ENCODE measurements around the gene INSR.

INSR gene

DNA sequence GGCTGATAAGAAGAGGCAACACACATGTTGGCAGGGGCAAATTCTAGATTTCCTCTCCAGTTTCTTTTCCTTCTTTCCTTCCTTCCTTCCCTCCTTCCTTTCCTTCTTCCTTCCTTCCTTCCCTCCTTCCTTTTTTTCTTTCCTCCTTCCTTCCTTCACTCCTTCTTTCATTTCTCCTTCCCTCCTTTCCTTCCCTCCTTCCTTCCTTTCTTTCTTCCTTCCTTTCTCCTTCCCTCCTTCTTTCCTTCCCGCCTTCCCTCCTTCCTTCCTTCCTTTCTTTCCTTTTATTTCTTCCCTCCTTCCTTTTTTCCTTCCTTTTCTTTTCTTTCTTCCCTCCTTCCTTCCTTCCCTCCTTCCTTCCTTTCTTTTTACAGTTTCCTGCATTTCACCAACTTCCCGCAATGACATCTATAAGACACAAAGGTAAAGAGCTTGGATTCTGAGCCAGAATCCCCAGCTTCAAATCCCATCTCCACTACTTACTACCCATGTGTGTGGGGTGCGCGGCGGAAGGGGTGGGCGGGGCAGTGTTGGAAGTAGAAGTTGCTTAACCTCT is 35.3 kb downstream of the INSR start:
- Histone ChIP-seq H3K36me3 (ENCODE audit: insufficient read depth) (no peaks in the 10 kb centered on the region), H3K4me3 (IDR thresholded peaks at IDR 0.05; ENCODE audit: insufficient read depth, low read depth, low read length) (no peak overlapping the region), H3K27me3 (ENCODE audit: insufficient read depth, low read depth) (no peaks in the 10 kb centered on the region), H3K9ac (no peak overlapping the region), H4K20me1 (ENCODE audit: insufficient read depth) (no peaks in the 10 kb centered on the region; the same call in 1 of the 2 replicates), H2AFZ (ENCODE audit: low read depth) (no peak overlapping the region), H3K27ac (no peak overlapping the region), H3K79me2 (ENCODE audit: insufficient read depth, low read depth) (peaks cover 21% of the 10 kb centered on the region; the same call in 1 of the 2 replicates), H3K4me1 (ENCODE audit: low read depth, poor library complexity, severe bottlenecking) (no peaks in the 10 kb centered on the region), H3K4me2 (no peak overlapping the region)
- TF ChIP-seq CTCF (conservative IDR thresholded peaks at IDR 0.05; ENCODE audit: low read depth, low read length), result no peak

DNA sequence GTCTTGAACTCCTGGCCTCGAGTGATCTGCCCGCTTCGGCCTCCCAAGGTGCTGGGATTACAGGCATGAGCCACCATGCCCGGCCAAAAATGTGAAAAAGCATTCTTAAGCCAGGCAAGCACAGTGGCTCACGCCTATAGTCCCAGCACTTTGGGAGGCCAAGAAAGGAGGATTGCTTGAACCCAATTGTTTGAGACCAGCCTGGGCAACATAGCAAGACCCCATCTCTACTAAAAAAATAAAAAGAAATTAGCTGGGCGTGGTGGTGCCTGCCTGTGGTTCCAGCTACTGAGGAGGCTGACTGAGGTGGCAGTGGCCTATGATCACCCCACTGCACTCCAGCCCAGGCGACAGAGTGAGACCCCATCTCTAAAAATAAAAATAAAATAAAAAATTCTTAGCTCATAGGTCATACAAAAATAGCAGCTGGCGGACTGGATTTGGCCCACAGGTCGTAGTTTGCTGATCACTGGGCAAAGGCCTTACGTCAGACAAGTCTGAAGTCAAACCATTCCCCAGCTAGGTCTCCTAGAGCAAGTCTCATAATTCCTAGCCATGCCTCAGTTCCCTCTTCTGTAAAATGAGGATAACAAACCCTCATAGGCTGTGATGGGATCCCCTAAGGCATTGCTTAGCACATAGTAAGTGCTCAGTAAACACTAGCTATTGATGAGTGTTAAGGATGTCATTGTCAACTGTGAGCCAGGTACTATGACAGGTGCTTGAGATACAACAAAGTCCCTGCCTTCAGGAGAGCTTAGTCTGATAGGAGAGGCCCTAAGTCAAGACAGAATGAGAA is 36.0 kb downstream of the INSR start:
- Histone ChIP-seq H3K4me1 (ENCODE audit: low read depth, poor library complexity, severe bottlenecking) (no peaks in the 10 kb centered on the region), H3K36me3 (ENCODE audit: insufficient read depth) (no peaks in the 10 kb centered on the region), H3K4me3 (IDR thresholded peaks at IDR 0.05; ENCODE audit: insufficient read depth, low read depth, low read length) (no peak overlapping the region), H3K4me2 (no peak overlapping the region), H3K27me3 (ENCODE audit: insufficient read depth, low read depth) (no peaks in the 10 kb centered on the region), H4K20me1 (ENCODE audit: insufficient read depth) (no peaks in the 10 kb centered on the region; the same call in 1 of the 2 replicates), H3K79me2 (ENCODE audit: insufficient read depth, low read depth) (peaks cover 23% of the 10 kb centered on the region; the same call in 1 of the 2 replicates), H2AFZ (ENCODE audit: low read depth) (no peak overlapping the region), H3K9ac (no peak overlapping the region), H3K27ac (no peak overlapping the region)
- no peak for TF ChIP-seq CTCF (conservative IDR thresholded peaks at IDR 0.05; ENCODE audit: low read depth, low read length)

GRCh38 chr19:7257148-7258040 is 36.8 kb downstream of the INSR start:
- no peak overlapping the region for H3K27ac ChIP-seq
- TF ChIP-seq CTCF (conservative IDR thresholded peaks at IDR 0.05; ENCODE audit: low read depth, low read length), result no peak

DNA sequence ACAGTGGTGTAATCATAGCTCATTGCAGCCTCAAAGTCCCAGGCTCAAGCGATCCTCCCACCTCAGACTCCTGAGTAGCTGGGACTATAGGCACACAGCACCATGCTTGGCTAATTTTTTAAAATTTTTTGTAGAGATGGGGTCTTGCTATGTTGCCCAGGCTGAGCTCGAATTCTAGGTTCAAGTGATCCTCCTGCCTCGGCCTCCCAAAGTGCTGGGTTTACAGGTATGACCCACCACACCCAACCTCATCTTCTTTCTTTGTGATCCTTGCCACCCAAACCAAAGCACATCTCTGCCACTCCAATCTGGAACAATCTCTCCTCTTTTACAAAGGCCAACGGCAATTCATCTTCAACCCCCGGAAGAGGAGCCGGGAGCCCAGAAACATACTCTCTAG is 38.6 kb downstream of the INSR start:
- Histone ChIP-seq H4K20me1 (ENCODE audit: insufficient read depth) (no peaks in the 10 kb centered on the region; the same call in 1 of the 2 replicates), H3K36me3 (ENCODE audit: insufficient read depth) (no peaks in the 10 kb centered on the region)

More at GRCh38 chr19:7257148-7258040, 36.8 kb downstream of the INSR start:
- no peaks in the 10 kb centered on the region; the same call in 1 of the 2 replicates for H4K20me1 ChIP-seq (ENCODE audit: insufficient read depth)
- peaks cover 19% of the 10 kb centered on the region; the same call in 1 of the 2 replicates for H3K79me2 ChIP-seq (ENCODE audit: insufficient read depth, low read depth)
- H3K4me3 ChIP-seq (IDR thresholded peaks at IDR 0.05; ENCODE audit: insufficient read depth, low read depth, low read length), result no peak overlapping the region
- no peak overlapping the region for H2AFZ ChIP-seq (ENCODE audit: low read depth)
- H3K36me3 ChIP-seq (ENCODE audit: insufficient read depth), result no peaks in the 10 kb centered on the region
- no peaks in the 10 kb centered on the region for H3K27me3 ChIP-seq (ENCODE audit: insufficient read depth, low read depth)
- H3K9ac ChIP-seq, result no peak overlapping the region
- no peak overlapping the region for H3K4me2 ChIP-seq
- no peaks in the 10 kb centered on the region for H3K4me1 ChIP-seq (ENCODE audit: low read depth, poor library complexity, severe bottlenecking)

More for the DNA sequence above, 38.6 kb downstream of the INSR start:
- Histone ChIP-seq H3K9ac (no peak overlapping the region), H2AFZ (ENCODE audit: low read depth) (no peak overlapping the region), H3K27me3 (ENCODE audit: insufficient read depth, low read depth) (no peaks in the 10 kb centered on the region), H3K79me2 (ENCODE audit: insufficient read depth, low read depth) (peaks cover 14% of the 10 kb centered on the region; the same call in 1 of the 2 replicates), H3K4me3 (IDR thresholded peaks at IDR 0.05; ENCODE audit: insufficient read depth, low read depth, low read length) (no peak overlapping the region), H3K27ac (no peak overlapping the region), H3K4me1 (ENCODE audit: low read depth, poor library complexity, severe bottlenecking) (no peaks in the 10 kb centered on the region), H3K4me2 (no peak overlapping the region)
- no peak for TF ChIP-seq CTCF (conservative IDR thresholded peaks at IDR 0.05; ENCODE audit: low read depth, low read length)

Data from KMS-11 (cell line).